ENCODE results near the gene PPP1R7. TPM values are rescaled to one million over a fixed set of nuclear protein-coding genes. Genes with fewer than 3 reads are reported as not detected.

PPP1R7 gene
- total RNA-seq, 1 experiment from 2014 or later, result 65.4 TPM

DNA sequence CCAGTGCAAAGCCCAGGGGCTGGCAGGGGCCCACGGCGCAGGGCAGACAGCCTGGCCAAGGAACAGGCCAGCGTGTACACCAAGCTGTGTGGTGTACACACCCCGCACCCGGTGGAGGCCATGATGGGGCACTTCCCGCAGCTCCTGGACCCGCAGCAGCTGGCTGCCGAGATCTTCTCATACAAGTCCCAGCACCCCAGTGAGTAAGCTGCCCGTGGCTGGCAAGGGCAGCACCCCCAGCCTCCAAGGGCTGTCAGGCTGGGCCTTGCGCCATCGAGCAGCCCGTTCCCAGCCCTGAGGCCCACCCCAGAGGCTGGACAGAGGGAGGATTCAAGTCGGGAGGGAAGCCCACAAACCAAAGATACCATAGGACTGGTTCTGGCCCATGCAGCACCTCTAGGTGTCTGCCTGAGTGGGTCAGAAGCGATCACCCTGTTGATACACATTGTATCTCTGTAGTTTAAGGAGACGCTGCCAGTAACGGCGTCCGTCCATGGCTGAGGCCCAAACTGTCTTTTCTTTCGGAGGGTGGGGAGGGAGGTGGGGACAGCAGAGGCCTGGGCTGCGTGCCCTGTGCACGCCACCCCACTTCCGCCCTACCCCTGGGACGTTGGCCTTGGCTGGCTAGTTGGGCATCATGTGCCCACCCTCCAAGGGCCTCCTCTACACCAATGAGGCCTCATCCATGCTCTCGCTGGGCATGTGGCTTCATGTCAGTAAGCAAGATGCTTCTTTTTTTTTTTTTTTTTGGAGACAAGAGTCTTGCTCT, 31.3 kb upstream of the PPP1R7 start:
- CTCF ChIA-PET, result no interaction called here
- Mint-ChIP-seq H3K36me3 (ENCODE audit: insufficient read depth, unreplicated experiment) (peaks cover 19% of the 10 kb centered on the region), H3K27ac (ENCODE audit: unreplicated experiment) (no peak overlapping the region), H3K4me1 (ENCODE audit: low read depth, unreplicated experiment) (no peaks in the 10 kb centered on the region), H3K9me3 (ENCODE audit: low read depth, unreplicated experiment) (no peaks in the 10 kb centered on the region), H3K4me3 (ENCODE audit: low read depth, unreplicated experiment) (no peak overlapping the region), H3K27me3 (ENCODE audit: unreplicated experiment) (no peaks in the 10 kb centered on the region)
- intact Hi-C loops (cut with micrococcal nuclease; ENCODE audit: unreplicated experiment), result no loop called here
- DNase-seq, result no peak
- TF ChIP-seq, protein P1, sequence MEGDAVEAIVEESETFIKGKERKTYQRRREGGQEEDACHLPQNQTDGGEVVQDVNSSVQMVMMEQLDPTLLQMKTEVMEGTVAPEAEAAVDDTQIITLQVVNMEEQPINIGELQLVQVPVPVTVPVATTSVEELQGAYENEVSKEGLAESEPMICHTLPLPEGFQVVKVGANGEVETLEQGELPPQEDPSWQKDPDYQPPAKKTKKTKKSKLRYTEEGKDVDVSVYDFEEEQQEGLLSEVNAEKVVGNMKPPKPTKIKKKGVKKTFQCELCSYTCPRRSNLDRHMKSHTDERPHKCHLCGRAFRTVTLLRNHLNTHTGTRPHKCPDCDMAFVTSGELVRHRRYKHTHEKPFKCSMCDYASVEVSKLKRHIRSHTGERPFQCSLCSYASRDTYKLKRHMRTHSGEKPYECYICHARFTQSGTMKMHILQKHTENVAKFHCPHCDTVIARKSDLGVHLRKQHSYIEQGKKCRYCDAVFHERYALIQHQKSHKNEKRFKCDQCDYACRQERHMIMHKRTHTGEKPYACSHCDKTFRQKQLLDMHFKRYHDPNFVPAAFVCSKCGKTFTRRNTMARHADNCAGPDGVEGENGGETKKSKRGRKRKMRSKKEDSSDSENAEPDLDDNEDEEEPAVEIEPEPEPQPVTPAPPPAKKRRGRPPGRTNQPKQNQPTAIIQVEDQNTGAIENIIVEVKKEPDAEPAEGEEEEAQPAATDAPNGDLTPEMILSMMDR (IDR thresholded peaks at IDR 0.05; ENCODE audit: unreplicated experiment), result no peak
- no TSS peak for BruUV-seq (replicated peaks)

DNA sequence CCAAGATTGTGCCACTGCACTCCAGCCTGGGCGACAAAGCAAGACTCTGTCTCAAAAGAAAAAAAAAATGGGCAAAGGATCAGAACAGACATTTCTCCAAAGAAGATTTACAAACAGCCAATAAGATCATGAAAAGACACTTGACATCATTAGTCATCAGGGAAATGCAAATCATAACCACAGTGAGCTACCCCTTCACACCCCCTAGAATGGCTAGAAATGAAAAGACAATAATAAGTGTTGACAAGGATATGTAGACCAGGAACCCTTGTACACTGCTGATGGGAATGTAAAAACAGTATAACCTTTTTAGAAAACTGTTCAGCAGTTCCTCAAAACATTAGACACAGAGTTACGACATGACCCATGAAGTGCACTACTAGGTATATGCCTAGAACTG, 29.8 kb upstream of the PPP1R7 start:
- intact Hi-C loops (cut with micrococcal nuclease; ENCODE audit: unreplicated experiment), result no loop called here
- Mint-ChIP-seq H3K36me3 (ENCODE audit: insufficient read depth, unreplicated experiment) (peaks cover 13% of the 10 kb centered on the region), H3K27me3 (ENCODE audit: unreplicated experiment) (no peaks in the 10 kb centered on the region), H3K27ac (ENCODE audit: unreplicated experiment) (no peak overlapping the region), H3K4me3 (ENCODE audit: low read depth, unreplicated experiment) (no peak overlapping the region), H3K9me3 (ENCODE audit: low read depth, unreplicated experiment) (no peaks in the 10 kb centered on the region), H3K4me1 (ENCODE audit: low read depth, unreplicated experiment) (no peaks in the 10 kb centered on the region)
- BruUV-seq (replicated peaks), result no TSS peak
- no peak for DNase-seq
- CTCF ChIA-PET, result no interaction called here
- TF ChIP-seq, protein P1 (IDR thresholded peaks at IDR 0.05; ENCODE audit: unreplicated experiment), result no peak

DNA sequence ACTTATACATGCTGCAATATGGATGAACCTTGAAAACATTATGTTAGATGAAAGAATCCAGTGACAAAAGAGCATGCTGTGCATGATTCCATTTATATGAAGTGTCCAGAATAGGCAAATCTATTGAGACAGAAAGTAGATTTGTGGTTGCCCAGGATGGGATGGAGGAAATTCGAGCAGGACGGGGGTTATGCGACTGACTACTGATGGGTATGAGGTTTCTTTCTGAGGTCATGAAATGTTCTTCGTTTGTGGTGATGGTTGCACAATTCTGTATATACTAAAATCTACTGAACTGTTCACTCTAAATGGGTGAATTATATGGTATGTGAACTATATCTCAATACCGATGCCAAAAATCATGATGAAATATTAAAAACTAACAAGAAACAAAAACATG, 29.3 kb upstream of the PPP1R7 start:
- no peak for DNase-seq
- TF ChIP-seq, protein P1 (IDR thresholded peaks at IDR 0.05; ENCODE audit: unreplicated experiment), result no peak
- H3K36me3 Mint-ChIP-seq (ENCODE audit: insufficient read depth, unreplicated experiment), result peaks cover 13% of the 10 kb centered on the region
- no peaks in the 10 kb centered on the region for H3K4me1 Mint-ChIP-seq (ENCODE audit: low read depth, unreplicated experiment)
- no peaks in the 10 kb centered on the region for H3K9me3 Mint-ChIP-seq (ENCODE audit: low read depth, unreplicated experiment)
- H3K27ac Mint-ChIP-seq (ENCODE audit: unreplicated experiment), result no peak overlapping the region
- no peaks in the 10 kb centered on the region for H3K27me3 Mint-ChIP-seq (ENCODE audit: unreplicated experiment)
- CTCF ChIA-PET, result no interaction called here
- H3K4me3 Mint-ChIP-seq (ENCODE audit: low read depth, unreplicated experiment), result no peak overlapping the region
- intact Hi-C loops (cut with micrococcal nuclease; ENCODE audit: unreplicated experiment), result no loop called here
- BruUV-seq (replicated peaks), result no TSS peak

DNA sequence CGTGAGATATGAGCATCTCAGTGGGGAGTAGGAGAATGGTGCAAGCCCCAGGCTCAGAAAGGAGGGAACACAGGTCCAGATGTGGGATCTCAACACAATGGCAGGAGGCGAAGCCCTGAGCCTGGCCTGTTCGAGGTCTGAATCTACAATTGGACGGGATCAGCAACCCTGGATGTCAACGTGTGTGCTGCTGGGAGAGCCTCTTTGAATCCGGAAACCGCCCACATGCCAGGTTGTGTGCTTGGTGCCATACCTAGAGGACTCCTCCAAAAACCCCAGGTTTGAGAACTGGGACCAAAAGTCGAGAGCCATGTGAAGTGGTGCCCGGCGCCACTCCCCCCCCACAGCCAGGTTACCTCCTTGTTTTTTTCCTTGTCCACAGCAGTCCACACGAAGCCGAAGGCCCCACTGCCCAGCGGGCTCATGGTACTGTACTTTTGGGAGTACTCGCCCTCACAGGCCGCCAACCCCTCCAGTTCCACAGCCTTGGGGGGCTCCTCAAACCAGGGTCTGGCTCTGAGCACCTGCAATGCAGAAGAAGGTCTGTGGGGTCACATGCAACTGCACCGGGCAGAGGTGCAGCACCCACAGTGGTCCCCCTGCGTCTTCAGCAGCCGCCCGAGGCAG, 27.8 kb upstream of the PPP1R7 start:
- BruUV-seq (replicated peaks), result no TSS peak
- peaks cover 13% of the 10 kb centered on the region for H3K36me3 Mint-ChIP-seq (ENCODE audit: insufficient read depth, unreplicated experiment)

More for the DNA sequence above, 27.8 kb upstream of the PPP1R7 start:
- Mint-ChIP-seq H3K4me1 (ENCODE audit: low read depth, unreplicated experiment) (no peaks in the 10 kb centered on the region), H3K27ac (ENCODE audit: unreplicated experiment) (no peak overlapping the region), H3K4me3 (ENCODE audit: low read depth, unreplicated experiment) (no peak overlapping the region), H3K27me3 (ENCODE audit: unreplicated experiment) (no peaks in the 10 kb centered on the region), H3K9me3 (ENCODE audit: low read depth, unreplicated experiment) (no peaks in the 10 kb centered on the region)
- DNase-seq, result no peak
- intact Hi-C loops (cut with micrococcal nuclease; ENCODE audit: unreplicated experiment), result no loop called here
- CTCF ChIA-PET, result no interaction called here
- TF ChIP-seq, protein P1 (IDR thresholded peaks at IDR 0.05; ENCODE audit: unreplicated experiment), result no peak
